Suprapubic skin (tissue), 3 donors: ENCODE measurements around the gene C2orf92.

Experiments used
- CTCF ChIP-seq, 2 donors: fragments of 200-600 bp in 1 of 2; fragments of 450-650 bp in 1 of 2; sonication (generic) in 1 of 2; IDR thresholded peaks; one replicate each; pipeline ENCODE4 v1.5.1; 2016 to 2019; ENCODE audit warnings: antibody characterized with exemption in 2 of 2, mild to moderate bottlenecking in 1 of 2, moderate library complexity in 1 of 2
- EP300 ChIP-seq: sonication (generic); formaldehyde crosslinking; IDR thresholded peaks from one replicate; pipeline ENCODE4 v1.6.1; 2017; ENCODE audit warnings: antibody characterized with exemption
- POLR2A ChIP-seq, 2 donors: fragments of 450-650 bp; IDR thresholded peaks; one replicate each; pipeline ENCODE4 v1.6.1; 2017; ENCODE audit warnings: antibody characterized with exemption in 2 of 2, mild to moderate bottlenecking in 2 of 2, moderate library complexity in 2 of 2

- no peak for TF ChIP-seq POLR2A (IDR thresholded peaks at IDR 0.05)
- TF ChIP-seq CTCF (IDR thresholded peaks at IDR 0.05), result no peak
- no peak for TF ChIP-seq EP300
Measured at GRCh38 chr2:97733341-97734035, 64.0 kb downstream of the C2orf92 start.
